ENCODE data around the gene BTBD16. TPM values are rescaled to one million over a fixed set of nuclear protein-coding genes. Genes with fewer than 3 reads are reported as not detected.

The BTBD16 gene
- total and polyA plus RNA-seq, 10 of the 15 experiments (the other 5 are each of a cell fraction or from before 2014, with no cell fraction given) = 0.11 TPM; not detected in 9

GRCh38 chr10:122277526-122278136 lies 6.5 kb downstream of the BTBD16 start:
- intact Hi-C loops (cut with micrococcal nuclease; ENCODE audit: unreplicated experiment) = no loop called here
- no peaks in the 10 kb centered on the region for H3K27me3 ChIP-seq (replicated peaks in 1 of 2; ENCODE audit: control insufficient read depth in 2 of 2, insufficient read depth in 2 of 2, low read length in 1 of 2)
- ATAC-seq = no peak
- H3K9ac ChIP-seq (ENCODE audit: control insufficient read depth, insufficient read depth, low read length) = no peak overlapping the region
- no peak overlapping the region for H3K4me3 ChIP-seq
- no peaks in the 10 kb centered on the region for H3K4me1 ChIP-seq (ENCODE audit: control insufficient read depth, insufficient read depth, low read length)
- RAD21 ChIA-PET (ENCODE audit: unreplicated experiment) = no interaction called here
- no TSS peak for BruUV-seq (replicated peaks)
- no peak overlapping the region for H2AFZ ChIP-seq (ENCODE audit: control insufficient read depth, low read depth, low read length)
- CTCF ChIA-PET = interaction anchor here (0.6 kb wide), 1 partner anchor 1940 kb away, joined by 3 read pairs; no protein-coding TSS in a partner anchor
- in situ Hi-C loops (cut with MboI) = no loop called here
- SMC1A ChIA-PET (ENCODE audit: uncharacterized antibody, unreplicated experiment) = no interaction called here
- no peak for TF ChIP-seq CBX5 (IDR thresholded peaks at IDR 0.05; ENCODE audit: low read depth)
- TF ChIP-seq SIN3A (IDR thresholded peaks at IDR 0.05; ENCODE audit: low read depth, low read length) = no peak
- no peak for TF ChIP-seq ZNF207 (IDR thresholded peaks at IDR 0.05; ENCODE audit: borderline replicate concordance)
- TF ChIP-seq ATF3 (IDR thresholded peaks at IDR 0.05; ENCODE audit: borderline replicate concordance, extremely low read depth, low read depth, low read length) = no peak
- TF ChIP-seq CBFB (IDR thresholded peaks at IDR 0.05; ENCODE audit: low read depth) = no peak
- TF ChIP-seq IRF4 (IDR thresholded peaks at IDR 0.05; ENCODE audit: low read depth, low read length) = no peak
- TF ChIP-seq PKNOX1 (IDR thresholded peaks at IDR 0.05) = no peak
- TF ChIP-seq YBX1 (IDR thresholded peaks at IDR 0.05) = no peak
- no peak for TF ChIP-seq HDAC6 (IDR thresholded peaks at IDR 0.05; ENCODE audit: unreplicated experiment)
- no peak for TF ChIP-seq SKIL (IDR thresholded peaks at IDR 0.05; ENCODE audit: low read depth, poor library complexity, severe bottlenecking)
- no peak for TF ChIP-seq EZH2 (IDR thresholded peaks at IDR 0.05; ENCODE audit: borderline replicate concordance, control insufficient read depth, low read depth, low read length)
- no peak for TF ChIP-seq PBX3 (IDR thresholded peaks at IDR 0.05; ENCODE audit: insufficient replicate concordance, low read depth, low read length)
- TF ChIP-seq SMARCA5 (IDR thresholded peaks at IDR 0.05) = no peak
- no peak overlapping the region for H3K27ac ChIP-seq (ENCODE audit: control insufficient read depth, insufficient read depth)
- 12% methylated on average over 10 of the region's 10 CpGs for WGBS (ENCODE audit: insufficient coverage, insufficient replicate concordance, low lambda C conversion rate, missing lambda C conversion rate)
- DNase-seq (ENCODE audit: low read depth, low spot score) = no peak
- no peaks in the 10 kb centered on the region for H4K20me1 ChIP-seq (ENCODE audit: control insufficient read depth, insufficient read depth)
- H3K36me3 ChIP-seq (ENCODE audit: control insufficient read depth in 2 of 2, insufficient read depth in 2 of 2, low read length in 1 of 2) = no peaks in the 10 kb centered on the region
- FAIRE-seq = no peak
- H3K4me2 ChIP-seq (ENCODE audit: control insufficient read depth, insufficient read depth) = no peak overlapping the region
- no peaks in the 10 kb centered on the region; the same call in 2 of the 3 replicates for H3K9me3 ChIP-seq (replicated peaks; ENCODE audit: control insufficient read depth, insufficient read depth, low read length)
- POLR2A ChIA-PET = no interaction called here
- no peaks in the 10 kb centered on the region for H3K79me2 ChIP-seq (ENCODE audit: control insufficient read depth, insufficient read depth, low read length)
